Measurements from ENCODE around the gene ZNF678.
"Not testable (repeated sequence)": the region's sequence is repeated elsewhere in the genome, so short reads cannot be mapped to it uniquely, and the experiment has no call there.

ZNF678 gene

GRCh38 chr1:227545361-227545760 lies 18.0 kb upstream of the ZNF678 start:
- Mint-ChIP-seq H3K27me3 (peaks cover 6 to 10% of the 10 kb centered on the region in 2 donors), H3K4me1 (peaks cover 9 to 17% of the 10 kb centered on the region in 2 donors), H3K36me3 (peaks cover under 1% of the 10 kb centered on the region in 2 donors), H3K9me3 (peaks cover under 1% of the 10 kb centered on the region in 2 donors), H3K27ac (peak overlapping the region; percentile 37), H3K4me3 (no peak overlapping the region)
- ATAC-seq (replicated peaks) (no peak), DNase-seq (no peak)

GRCh38 chr1:227546059-227546458 lies 17.3 kb upstream of the ZNF678 start:
- no peak overlapping the region for H3K4me3 Mint-ChIP-seq
- DNase-seq, result no peak
- peaks cover 9 to 16% of the 10 kb centered on the region in 2 donors for H3K4me1 Mint-ChIP-seq
- no peak for ATAC-seq (replicated peaks)
- H3K9me3 Mint-ChIP-seq, result peaks cover 6 to 8% of the 10 kb centered on the region in 2 donors
- H3K27ac Mint-ChIP-seq, result no peak overlapping the region
- H3K27me3 Mint-ChIP-seq, result peaks cover 13 to 17% of the 10 kb centered on the region in 2 donors
- H3K36me3 Mint-ChIP-seq, result peaks cover 5 to 8% of the 10 kb centered on the region in 2 donors

DNA sequence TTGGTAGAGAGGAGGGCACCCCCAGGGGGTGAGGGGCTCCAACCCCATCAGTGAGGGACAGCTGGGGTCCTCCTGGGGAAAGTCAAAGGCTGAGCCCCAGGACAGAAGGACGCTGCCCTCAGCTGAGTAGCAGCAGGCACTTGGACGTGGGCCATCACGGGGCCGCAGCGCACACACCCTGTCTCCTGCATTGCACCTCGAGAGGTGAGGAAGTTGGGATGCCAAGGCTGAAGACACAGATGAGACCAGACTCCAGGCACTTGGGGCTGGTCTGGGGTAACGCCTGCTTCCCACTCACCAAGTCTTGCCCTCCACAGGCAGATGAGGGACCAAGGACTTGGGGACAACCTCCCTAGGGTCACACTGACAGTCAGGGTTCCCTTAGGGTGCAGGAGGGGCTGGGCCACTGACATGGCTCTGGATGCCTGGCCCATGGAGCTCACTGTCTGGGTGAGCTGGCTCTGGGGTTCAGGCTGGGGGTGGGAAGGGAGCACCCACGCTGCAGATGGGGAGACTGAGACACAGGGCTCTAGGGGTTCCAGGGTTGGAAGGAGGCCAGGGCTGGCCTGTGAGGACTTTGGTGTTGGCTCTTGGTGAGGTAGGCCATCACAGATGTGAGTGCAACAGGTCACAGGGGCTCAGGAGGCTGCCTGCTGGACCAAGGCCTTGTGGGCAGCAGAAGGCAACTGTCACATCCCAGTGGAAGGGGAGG lies 16.6 kb upstream of the ZNF678 start:
- no peak overlapping the region for H3K4me3 Mint-ChIP-seq
- H3K9me3 Mint-ChIP-seq, result peaks cover 10 to 13% of the 10 kb centered on the region in 2 donors
- DNase-seq (no peak), ATAC-seq (replicated peaks) (no peak)
- H3K4me1 Mint-ChIP-seq, result peaks cover 3 to 9% of the 10 kb centered on the region in 2 donors
- H3K27ac Mint-ChIP-seq, result no peak overlapping the region
- peaks cover 9 to 11% of the 10 kb centered on the region in 2 donors for H3K36me3 Mint-ChIP-seq
- H3K27me3 Mint-ChIP-seq, result peaks cover 17 to 18% of the 10 kb centered on the region in 2 donors

DNA sequence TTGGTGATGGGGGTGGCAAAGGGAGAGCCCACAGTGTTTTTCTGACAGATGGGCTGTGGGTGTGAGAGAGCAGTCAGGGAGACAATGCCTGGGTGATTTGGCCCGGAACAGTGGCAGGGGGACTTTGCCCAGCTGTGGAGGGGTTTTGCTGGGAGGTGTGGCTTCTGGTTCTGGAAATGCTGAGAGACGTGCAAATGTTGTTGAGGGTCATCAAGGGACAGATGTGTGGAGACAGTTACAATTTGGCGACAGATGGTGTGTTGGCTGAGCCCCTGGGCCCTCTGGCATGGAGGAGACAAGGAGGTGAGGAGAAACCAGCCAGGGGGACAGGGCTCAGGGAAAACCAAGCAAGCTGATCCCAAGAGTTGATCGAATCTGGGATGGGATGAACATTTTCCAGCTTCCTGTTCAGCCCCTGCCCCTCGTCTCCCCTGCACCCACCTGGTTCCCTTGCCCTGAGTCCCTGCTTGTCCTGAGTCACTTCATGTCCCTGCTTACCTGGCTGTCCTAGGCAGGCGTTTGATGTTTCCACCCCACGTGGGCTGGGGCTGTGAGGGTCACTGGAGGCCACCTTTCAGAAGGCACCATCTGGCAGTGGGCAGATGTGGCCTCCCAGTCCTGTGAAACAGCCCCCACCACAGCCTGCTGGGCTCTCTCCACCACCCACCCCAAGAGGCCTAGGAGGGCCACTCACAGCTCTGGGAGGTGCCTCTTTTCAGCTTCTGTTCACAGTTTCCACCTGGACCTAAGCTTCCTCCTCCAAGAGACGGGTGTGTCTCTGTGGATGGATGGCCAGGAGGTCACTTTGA lies 15.8 kb upstream of the ZNF678 start:
- H3K4me3 Mint-ChIP-seq, result no peak overlapping the region
- DNase-seq, result no peak

GRCh38 chr1:227548119-227548397 lies 15.3 kb upstream of the ZNF678 start:
- no peak for ATAC-seq (replicated peaks)
- Mint-ChIP-seq H3K27me3 (peaks cover 27 to 30% of the 10 kb centered on the region in 2 donors), H3K9me3 (peaks cover 17 to 22% of the 10 kb centered on the region in 2 donors), H3K36me3 (peaks cover 12 to 20% of the 10 kb centered on the region in 2 donors), H3K27ac (no peak overlapping the region), H3K4me3 (no peak overlapping the region), H3K4me1 (peaks cover under 1 to 4% of the 10 kb centered on the region in 2 donors)
- no peak for DNase-seq

More for the DNA sequence above, 15.8 kb upstream of the ZNF678 start:
- H3K27ac Mint-ChIP-seq, result no peak overlapping the region
- ATAC-seq (replicated peaks), result no peak
- H3K27me3 Mint-ChIP-seq, result peaks cover 24% of the 10 kb centered on the region in 2 donors
- peaks cover 10 to 17% of the 10 kb centered on the region in 2 donors for H3K36me3 Mint-ChIP-seq
- H3K9me3 Mint-ChIP-seq, result peaks cover 14 to 18% of the 10 kb centered on the region in 2 donors
- peaks cover 3 to 8% of the 10 kb centered on the region in 2 donors for H3K4me1 Mint-ChIP-seq

GRCh38 chr1:227548448-227548847 lies 14.9 kb upstream of the ZNF678 start:
- ATAC-seq (replicated peaks), result no peak
- Mint-ChIP-seq H3K36me3 (peaks cover 12 to 20% of the 10 kb centered on the region in 2 donors), H3K27me3 (peaks cover 27 to 31% of the 10 kb centered on the region in 2 donors), H3K9me3 (peaks cover 17 to 22% of the 10 kb centered on the region in 2 donors), H3K4me1 (no peaks in the 10 kb centered on the region), H3K4me3 (no peak overlapping the region), H3K27ac (no peak overlapping the region)
- no peak for DNase-seq

GRCh38 chr1:227549892-227550291 lies 13.5 kb upstream of the ZNF678 start:
- DNase-seq, result no peak
- Mint-ChIP-seq H3K4me3 (no peak overlapping the region), H3K27ac (no peak overlapping the region), H3K27me3 (peaks cover 31 to 36% of the 10 kb centered on the region in 2 donors), H3K36me3 (peaks cover 12 to 20% of the 10 kb centered on the region in 2 donors), H3K4me1 (no peaks in the 10 kb centered on the region), H3K9me3 (peaks cover 18 to 31% of the 10 kb centered on the region in 2 donors)
- ATAC-seq (replicated peaks), result no peak

DNA sequence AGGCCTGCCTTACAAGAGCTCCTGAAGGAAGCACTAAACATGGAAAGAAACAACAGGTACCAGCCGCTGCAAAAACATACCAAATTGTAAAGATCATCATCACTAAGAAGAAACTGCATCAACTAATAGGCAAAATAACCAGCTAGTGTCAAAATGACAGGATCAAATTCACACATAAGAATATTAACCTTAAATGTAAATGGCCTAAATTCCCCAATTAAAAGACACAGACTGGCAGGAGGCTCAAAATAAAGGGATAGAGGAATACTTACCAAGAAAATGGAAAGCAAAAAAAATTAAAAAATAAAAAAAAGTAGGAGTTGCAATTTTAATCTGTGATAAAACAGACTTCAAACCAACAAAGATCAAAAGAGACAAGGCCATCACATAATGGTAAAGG lies 11.5 kb upstream of the ZNF678 start:
- DNase-seq; ATAC-seq (replicated peaks); H3K4me3 Mint-ChIP-seq; H3K27ac Mint-ChIP-seq; H3K4me1 Mint-ChIP-seq: not testable (repeated sequence)
- Mint-ChIP-seq H3K9me3 (peaks cover 18 to 31% of the 10 kb centered on the region in 2 donors), H3K36me3 (peaks cover 12 to 20% of the 10 kb centered on the region in 2 donors), H3K27me3 (peaks cover 31 to 36% of the 10 kb centered on the region in 2 donors)

DNA sequence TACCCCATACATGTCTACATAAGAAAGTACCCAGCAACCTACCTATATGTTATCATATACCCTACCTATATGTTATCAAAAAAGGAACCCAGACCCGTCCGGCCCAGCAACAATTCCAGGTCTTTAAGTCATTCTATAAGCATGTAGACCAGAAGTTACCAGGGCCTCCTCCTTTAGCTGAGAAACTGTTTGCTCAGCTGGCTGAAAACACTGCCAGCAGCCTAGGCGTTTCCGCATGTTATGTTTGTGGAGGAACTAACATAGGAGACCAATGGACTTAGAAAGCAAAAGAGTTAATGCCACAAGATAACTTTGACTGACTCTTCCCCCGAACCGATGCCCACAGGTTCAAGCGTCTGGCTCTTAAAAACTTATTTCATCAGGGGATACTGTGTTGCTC lies 7.1 kb upstream of the ZNF678 start:
- peaks cover 11 to 21% of the 10 kb centered on the region in 2 donors for H3K4me1 Mint-ChIP-seq
- ATAC-seq (replicated peaks) (no peak), DNase-seq (no peak)
- peaks cover 16 to 32% of the 10 kb centered on the region in 2 donors for H3K9me3 Mint-ChIP-seq
- H3K27me3 Mint-ChIP-seq, result peaks cover 34 to 43% of the 10 kb centered on the region in 2 donors
- peaks cover 7 to 17% of the 10 kb centered on the region in 2 donors for H3K36me3 Mint-ChIP-seq
- no peak overlapping the region for H3K27ac Mint-ChIP-seq
- H3K4me3 Mint-ChIP-seq, result no peak overlapping the region

DNA sequence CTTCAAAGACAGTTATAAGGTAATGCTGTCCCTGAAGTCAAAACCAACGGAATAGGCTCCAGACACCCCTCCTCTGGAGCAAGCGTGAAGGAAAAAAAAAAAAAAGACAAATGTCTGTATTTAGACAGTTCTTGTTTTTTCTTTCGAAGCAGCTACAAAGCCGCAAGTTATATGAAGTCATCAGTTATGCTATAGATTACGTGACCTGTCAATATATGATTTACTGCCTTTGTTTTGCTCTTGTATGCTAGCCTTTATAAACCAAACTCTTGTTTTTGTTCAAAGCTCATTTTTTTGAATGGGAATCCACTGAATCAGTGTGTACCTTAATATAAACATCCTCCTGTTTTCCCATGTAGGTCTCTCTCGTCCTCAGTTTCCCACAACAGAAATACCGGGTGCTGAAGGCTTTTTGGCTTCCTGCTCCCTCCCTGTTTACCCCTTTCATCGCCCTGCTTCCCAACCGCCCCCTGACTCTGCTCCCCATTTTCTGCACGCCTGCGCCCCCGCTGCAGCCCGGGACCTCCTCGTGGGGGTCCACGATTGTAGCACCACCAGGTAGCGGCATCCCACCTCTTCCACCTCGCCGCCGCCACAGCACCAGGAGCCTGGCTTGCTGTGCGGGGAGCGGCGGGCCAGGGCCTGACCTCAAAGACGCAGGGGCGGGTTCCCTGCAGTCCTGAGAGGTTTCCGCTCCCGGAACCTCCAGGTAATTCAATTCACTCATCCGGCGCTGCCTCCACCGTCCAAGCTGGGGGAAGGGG lies 5.2 kb upstream of the ZNF678 start:
- Mint-ChIP-seq H3K27me3 (peaks cover 32 to 37% of the 10 kb centered on the region in 2 donors), H3K36me3 (peaks cover 2 to 11% of the 10 kb centered on the region in 2 donors), H3K4me3 (peak overlapping the region; percentile 69 to 83), H3K27ac (no peak overlapping the region), H3K4me1 (peaks cover 15 to 24% of the 10 kb centered on the region in 2 donors), H3K9me3 (peaks cover 10 to 20% of the 10 kb centered on the region in 2 donors)
- DNase-seq, result no peak
- no peak for ATAC-seq (replicated peaks)

DNA sequence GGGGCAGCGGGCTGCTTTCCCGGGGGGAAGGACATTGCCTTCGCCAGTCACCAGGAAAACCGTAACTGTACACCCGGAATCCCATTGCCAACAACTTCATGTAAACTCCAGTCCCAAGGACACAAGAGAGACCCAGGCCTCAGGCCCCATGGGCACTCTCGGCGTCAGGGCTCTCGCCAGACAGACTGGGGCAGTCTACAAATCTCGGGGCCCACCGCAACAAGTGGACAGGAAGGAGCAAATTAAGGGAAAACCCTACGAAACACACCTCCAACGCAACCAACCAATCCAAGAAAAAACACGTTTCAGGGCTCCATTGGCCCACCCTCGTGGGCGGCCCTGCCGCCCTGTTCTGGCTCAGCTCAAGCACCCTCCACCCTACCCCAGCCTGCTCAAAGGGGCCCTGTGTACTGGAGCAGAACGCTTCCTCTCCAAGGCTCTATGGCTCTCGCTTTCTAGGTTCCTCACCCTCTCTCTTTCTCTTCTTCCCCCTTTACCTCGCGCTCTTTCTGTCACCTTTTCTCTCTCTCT lies 4.6 kb upstream of the ZNF678 start:
- no peak for DNase-seq
- H3K36me3 Mint-ChIP-seq, result peaks cover 2 to 11% of the 10 kb centered on the region in 2 donors
- peak overlapping the region; percentile 69 to 83 for H3K4me3 Mint-ChIP-seq
- peaks cover 17 to 30% of the 10 kb centered on the region in 2 donors for H3K4me1 Mint-ChIP-seq
- H3K27me3 Mint-ChIP-seq, result peaks cover 30 to 37% of the 10 kb centered on the region in 2 donors
- peak; percentile 38 to 50 for ATAC-seq (replicated peaks)
- H3K27ac Mint-ChIP-seq, result peak overlapping the region; percentile 0
- H3K9me3 Mint-ChIP-seq, result peaks cover 11 to 20% of the 10 kb centered on the region in 2 donors

- peaks cover 18 to 36% of the 10 kb centered on the region in 2 donors for H3K4me1 Mint-ChIP-seq
- H3K4me3 Mint-ChIP-seq, result peak overlapping the region; percentile 69 to 83
- no peak for DNase-seq
- H3K27ac Mint-ChIP-seq, result no peak overlapping the region
- H3K9me3 Mint-ChIP-seq, result peaks cover 10 to 13% of the 10 kb centered on the region in 2 donors
- peaks cover 23 to 37% of the 10 kb centered on the region in 2 donors for H3K27me3 Mint-ChIP-seq
- H3K36me3 Mint-ChIP-seq, result peaks cover 2 to 11% of the 10 kb centered on the region in 2 donors
- ATAC-seq (replicated peaks), result no peak
Observed at GRCh38 chr1:227559499-227559898, 3.9 kb upstream of the ZNF678 start.

DNA sequence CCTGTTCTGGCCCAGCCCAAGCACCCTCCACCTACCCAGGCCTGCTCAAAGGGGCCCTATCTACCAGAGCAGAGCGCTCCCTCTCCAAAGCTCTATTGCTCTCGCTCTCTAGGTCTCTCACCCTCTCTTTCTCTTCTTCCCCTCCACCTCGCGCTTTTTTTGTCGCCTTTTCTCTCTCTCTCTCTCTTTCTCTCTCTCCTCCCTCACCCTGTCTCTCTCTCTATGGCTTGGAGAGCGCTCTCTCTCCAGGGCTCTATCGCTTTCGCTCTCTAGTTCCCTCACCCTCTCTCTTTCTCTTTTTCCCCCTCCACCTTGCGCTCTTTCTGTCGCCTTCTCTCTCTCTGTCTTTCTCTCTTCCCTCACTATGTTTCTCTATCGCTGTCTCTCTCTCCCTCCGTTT lies 3.4 kb upstream of the ZNF678 start:
- DNase-seq (no peak), ATAC-seq (replicated peaks) (no peak)
- Mint-ChIP-seq H3K9me3 (peaks cover 10 to 11% of the 10 kb centered on the region in 2 donors), H3K36me3 (peaks cover 2 to 11% of the 10 kb centered on the region in 2 donors), H3K4me3 (peak overlapping the region; percentile 70 to 72), H3K27me3 (peaks cover 22 to 37% of the 10 kb centered on the region in 2 donors), H3K4me1 (peaks cover 18 to 40% of the 10 kb centered on the region in 2 donors), H3K27ac (peak overlapping the region; percentile 32)

Data from stimulated activated naive B cell treated with anti-CD40 and anti-IgM and Interleukin-4, amounts not matched to agents 10 μg/mL and 1 μg/mL and 100 μg/mL, for 72 hours (primary cell).